DMS153 (cell line): ENCODE data around the gene AXL.
"Not testable (repeated sequence)": the region's sequence is repeated elsewhere in the genome, so short reads cannot be mapped to it uniquely, and the experiment has no call there.

Source experiments
- DNase-seq: peaks from one replicate; lab custom pipeline; 2025; lab: John Stamatoyannopoulos, UW

Gene AXL

DNA sequence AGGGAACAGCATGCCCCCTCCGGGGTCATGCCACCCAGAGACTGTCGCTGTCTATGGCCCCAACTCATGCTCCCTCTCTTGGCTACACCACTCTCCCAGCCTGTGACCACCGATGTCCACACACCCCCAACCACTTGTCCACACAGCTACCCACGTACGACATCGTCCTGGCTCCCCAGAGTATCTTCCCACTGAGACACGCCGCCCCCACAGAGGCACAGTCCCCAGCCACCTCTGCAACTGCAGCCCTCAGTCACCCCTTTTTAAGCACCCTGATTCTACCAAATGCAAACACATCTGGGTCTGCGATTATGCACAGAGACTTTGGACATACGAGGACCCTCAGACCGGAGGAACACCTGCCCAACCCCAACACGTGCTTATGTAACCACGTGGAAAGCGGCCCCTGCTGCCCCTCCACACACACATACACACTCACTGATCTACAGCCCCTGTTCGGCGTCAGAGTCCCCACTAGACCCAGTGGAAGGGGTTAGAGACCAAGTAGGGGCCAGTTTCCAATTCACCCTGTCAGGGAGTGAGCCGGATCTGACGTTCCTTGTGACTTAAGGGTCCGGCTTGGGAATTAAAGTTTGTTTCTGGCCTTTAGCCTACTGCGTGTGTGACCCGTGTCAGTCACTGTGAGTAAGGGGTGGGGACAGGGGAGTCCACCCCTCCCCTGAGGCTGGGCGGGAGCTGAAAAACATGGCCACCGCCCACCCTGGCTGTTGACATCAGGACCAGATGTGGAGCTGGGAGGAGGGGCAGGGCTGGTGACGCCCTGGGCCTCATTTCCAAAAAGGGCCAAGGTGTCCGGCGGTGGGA lies 11.9 kb upstream of the AXL start:
- DNase-seq, result no peak

DNA sequence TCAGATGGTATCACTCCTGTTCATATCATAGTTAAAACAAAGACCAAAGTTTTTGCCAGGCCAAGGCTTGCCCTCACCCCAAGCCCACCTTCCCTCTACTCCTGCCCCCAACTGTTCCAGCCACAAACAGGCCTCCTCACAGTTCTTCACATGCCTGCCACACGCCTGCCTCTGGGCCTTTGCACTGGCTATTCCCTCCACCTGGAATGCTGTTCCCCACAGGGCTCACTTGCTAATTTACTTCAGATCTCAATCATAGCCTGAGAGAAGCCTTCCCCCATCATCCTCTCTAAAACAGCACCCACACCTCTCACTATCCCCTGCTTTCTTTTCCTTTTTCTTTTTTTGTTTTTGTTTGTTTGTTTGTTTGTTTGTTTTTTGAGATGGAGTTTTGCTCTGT lies 4.9 kb upstream of the AXL start:
- DNase-seq, result no peak

GRCh38 chr19:41217741-41218140 lies 1.3 kb upstream of the AXL start:
- DNase-seq, result no peak

GRCh38 chr19:41218249-41218614 lies 791 bp upstream of the AXL start:
- DNase-seq, result no peak

- DNase-seq, result no peak
These were observed 1.0 kb downstream of the AXL start for GRCh38 chr19:41219924-41220567.

DNA sequence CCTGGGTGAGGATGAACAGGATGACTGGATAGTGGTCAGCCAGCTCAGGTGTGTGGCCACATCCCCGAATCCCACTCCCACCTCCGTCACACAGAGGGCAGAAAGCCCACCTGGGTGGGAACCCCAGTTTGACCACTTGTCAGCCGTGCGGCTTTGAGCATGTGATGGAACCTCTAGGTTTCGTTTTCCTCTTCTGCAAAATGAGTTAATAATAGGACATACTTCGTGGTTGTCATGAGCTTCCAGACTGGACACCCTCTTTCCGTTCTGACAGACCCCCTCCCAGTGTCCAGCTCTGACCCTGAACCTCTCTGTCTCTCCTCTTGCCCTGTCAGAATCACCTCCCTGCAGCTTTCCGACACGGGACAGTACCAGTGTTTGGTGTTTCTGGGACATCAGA lies 1.8 kb downstream of the AXL start:
- DNase-seq, result no peak

DNA sequence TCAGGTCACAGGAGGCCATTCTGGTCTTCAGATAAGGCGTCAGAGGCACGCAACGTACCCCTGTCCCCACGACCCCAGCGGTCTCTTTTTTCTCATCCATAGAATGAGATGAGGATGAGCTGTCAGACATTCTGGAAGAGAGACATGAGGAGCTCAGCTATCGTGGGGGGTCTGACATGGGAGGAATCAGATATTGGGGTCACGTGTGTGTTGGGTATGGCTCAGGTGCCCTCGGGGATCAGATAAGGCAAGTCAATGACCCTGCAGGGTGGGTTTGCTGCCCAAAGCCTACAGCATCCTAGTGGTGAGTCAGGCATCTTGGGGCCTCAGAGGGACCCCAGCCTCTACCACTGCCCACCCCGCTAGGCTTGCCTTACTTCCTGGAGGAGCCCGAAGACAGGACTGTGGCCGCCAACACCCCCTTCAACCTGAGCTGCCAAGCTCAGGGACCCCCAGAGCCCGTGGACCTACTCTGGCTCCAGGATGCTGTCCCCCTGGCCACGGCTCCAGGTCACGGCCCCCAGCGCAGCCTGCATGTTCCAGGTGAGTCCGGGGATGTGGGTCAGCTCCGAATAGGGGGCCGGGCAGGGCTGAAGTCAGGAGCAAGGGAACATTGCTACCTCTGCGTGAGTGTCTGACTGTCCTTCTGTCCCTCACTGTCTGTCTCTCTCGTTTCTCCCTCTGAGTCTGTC lies 2.6 kb downstream of the AXL start:
- no peak for DNase-seq

GRCh38 chr19:41222240-41222639 lies 3.2 kb downstream of the AXL start:
- no peak for DNase-seq

GRCh38 chr19:41223431-41224234 lies 4.6 kb downstream of the AXL start:
- DNase-seq, result no peak

DNA sequence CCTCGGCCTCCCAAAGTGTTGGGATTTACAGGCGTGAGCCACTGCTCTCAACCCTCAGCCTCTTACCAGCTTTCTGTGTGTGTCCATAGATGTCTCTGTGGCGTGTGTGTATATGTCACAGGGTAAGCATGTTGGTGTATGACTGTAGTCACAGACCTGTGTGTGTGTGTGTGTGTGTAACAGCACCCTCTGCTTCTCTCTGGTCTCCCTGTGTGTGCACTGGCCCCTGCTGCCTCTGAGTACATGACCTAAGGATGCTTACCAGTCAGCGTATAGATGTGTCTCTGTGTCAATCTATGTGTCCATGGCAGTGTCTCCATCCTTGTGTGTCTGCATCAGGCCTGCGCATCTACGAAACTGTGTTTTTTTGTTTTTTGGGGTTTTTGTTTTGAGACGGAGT lies 5.6 kb downstream of the AXL start:
- DNase-seq, result no peak

DNA sequence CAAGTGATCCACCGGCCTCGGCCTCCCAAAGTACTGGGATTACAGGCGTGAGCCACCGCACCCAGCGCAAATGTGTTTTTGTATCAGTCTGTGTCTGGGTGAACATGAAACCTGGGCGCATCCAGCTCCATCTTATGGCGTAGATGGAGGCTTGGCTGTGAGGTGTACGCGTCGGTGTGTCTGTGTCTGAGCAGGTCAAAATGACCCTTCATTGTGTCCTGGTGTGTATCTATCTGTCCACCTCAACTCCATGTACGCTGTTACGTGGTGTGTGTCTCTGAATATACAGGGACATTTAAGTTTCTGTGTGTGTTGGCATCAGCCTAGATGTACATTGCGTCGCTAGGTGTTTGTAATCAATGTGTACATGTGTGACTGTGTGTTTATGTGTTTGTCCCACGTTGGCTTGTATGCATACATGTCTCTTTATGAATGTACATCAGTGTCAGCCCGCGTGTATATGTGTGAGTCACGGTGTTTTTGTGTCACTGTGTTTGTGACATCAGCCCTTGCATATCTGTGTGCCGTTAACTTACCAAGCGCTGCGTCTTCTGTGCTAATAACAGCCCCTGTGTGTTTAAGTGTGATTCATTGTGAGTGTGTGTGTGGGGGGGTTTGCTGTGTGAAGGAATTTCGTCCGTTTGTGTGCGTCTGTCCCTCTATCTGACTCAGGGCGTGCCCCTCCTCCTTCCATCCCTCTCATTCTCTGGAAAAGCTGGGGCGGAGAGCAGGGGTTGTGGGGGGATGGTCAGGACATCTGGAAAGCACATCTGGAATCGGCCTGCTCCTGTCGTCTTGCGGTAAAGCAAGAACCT lies 6.4 kb downstream of the AXL start:
- no peak for DNase-seq

DNA sequence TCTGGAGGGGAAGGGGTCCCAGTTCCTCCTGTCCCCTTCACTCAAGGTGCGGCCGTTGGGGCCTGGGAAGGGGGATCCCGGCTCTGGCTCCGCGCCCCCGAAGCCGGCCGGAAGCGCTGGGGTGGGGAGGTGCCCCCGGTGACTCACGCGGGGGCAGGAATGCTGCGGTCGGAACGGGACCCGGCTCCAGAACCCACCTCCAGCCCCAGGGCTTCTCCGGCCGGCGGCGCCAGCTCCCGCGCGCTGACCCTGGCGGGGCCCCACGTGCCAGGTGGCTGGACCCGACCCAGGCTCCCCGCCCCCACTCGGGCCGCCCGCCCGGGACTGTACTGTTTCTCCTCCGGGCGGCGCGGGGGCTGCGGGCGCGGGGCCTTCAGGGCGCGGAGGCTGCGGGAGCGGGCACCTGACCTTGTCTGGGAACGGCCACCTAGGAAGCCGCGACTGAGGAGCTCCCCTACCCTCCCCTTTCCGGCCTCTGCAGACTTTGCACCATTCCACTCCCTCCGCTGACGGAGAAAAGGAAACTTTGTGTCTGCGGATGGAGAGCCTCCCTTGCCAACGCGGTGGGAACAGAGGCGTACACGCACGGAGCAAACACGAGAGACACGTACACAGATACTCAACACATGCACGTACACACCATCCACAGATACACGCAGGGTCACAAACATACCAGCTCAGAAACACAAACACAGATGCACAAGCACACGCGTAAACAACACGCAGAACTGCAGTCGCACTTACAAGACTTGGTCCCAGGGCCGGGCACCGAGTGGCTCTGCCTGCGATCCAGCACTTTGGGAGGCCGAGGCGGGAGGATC lies 7.2 kb downstream of the AXL start:
- DNase-seq, result no peak

DNA sequence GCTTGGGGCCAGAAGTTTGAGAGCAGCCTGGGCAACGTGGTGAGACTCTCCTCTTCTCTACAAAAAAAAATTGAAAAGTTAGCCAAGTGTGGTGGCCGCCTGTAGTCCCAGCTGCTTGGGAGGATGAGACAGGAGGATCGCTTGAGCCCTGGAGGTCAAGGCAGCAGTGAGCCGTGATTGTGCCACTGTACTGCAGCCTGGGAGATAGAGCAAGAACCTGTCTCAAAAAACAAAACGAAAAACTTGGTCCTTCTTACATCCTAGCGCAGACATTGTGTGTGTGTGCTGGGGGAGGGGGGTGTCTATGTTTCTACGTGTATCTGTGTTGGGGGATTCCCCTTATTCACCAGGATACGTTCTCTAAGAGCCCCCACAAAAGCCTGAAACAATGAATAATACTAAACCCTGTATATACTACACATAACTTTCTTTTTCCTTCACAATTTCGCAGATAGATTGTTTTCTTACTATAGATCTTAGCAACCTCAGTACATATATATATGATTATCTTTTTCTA lies 7.9 kb downstream of the AXL start:
- DNase-seq, result no peak

GRCh38 chr19:41228486-41228885 lies 9.5 kb downstream of the AXL start:
- DNase-seq, result no peak

GRCh38 chr19:41229338-41229737 lies 10.3 kb downstream of the AXL start:
- not testable (repeated sequence) for DNase-seq

DNA sequence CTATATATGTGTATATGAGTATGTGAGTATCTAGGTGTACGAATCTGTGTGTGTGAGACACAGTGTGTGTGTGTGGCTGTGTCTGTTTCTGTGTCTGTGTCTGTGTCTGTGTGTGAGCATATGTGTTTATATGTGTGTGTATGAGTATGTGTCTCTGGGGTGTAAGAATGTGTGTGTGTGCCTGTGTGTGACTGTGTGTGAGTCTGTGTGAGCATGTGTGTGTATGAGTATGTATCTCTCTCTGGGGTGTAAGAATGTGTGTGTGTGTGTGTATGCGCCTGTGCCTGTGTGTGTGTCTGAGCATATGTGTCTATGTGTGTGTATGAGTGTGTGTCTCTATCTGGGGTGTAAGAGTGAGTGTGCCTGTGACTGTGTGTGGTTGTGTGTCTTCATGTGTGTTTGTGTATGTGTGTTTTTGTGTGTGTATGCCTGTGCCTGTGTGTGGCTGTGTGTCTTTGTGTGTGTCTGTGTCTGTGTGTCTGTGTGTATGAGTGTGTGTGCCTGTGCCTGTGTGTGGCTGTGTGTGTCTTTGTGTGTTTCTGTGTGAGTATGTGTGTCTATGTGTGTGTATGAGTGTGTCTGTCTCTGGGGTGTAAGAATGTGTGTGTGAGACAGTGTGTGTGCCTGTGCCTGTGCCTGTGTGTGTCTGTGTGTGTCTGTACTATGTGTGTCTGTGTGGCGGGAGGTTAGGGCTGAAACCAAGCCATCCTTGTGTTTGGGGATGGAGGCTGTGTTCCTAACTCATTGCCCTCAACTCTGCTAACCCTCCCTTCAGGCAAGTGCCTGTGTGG lies 11.2 kb downstream of the AXL start:
- no peak for DNase-seq

GRCh38 chr19:41232686-41233085 lies 13.7 kb downstream of the AXL start:
- no peak for DNase-seq

DNA sequence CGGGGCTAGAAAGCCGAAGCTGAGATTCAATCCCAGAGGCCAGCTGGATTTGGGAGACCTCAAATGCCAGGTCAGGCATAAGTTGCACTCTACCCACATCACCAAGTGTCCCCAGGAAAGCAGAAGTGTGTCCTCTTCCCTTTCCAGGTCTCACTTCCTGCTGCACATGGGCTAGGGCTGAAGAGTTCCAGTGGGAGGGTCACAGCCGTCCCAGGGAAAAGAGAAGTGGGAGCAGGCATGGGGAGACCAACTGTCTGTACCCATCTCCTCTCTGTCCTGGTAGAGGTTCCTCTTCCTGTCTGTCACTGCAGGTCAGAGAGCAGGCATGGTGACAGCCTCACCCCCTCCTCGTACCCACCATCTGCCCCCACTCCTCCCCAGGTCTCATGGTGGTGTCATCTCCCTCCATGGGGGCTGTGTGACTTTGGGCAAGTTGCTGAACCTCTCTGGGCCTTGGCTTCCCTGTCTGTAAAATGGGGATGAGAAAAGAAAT lies 14.8 kb downstream of the AXL start:
- DNase-seq, result no peak

- no peak for DNase-seq
These were observed 15.6 kb downstream of the AXL start for GRCh38 chr19:41234512-41235168.
